C4-2B (cell line): Measurements from ENCODE around the gene SLC22A13.
"Not testable (repeated sequence)": the region's sequence is repeated elsewhere in the genome, so short reads cannot be mapped to it uniquely, and the experiment has no call there.

Experiments used
- H3K27ac ChIP-seq: fragments of 450-650 bp; 2 replicates; pipeline ENCODE4 v1.5.1; 2017
- ZFX ChIP-seq: fragments of 450-650 bp; IDR thresholded peaks from 2 replicates; pipeline ENCODE4 v1.6.1; 2017
- TF ChIP-seq, protein P1 (sequence below): fragments of 450-650 bp; conservative IDR thresholded peaks from 2 replicates; pipeline ENCODE4 v1.5.1; 2017; ENCODE audit warnings: mild to moderate bottlenecking

The SLC22A13 gene

DNA sequence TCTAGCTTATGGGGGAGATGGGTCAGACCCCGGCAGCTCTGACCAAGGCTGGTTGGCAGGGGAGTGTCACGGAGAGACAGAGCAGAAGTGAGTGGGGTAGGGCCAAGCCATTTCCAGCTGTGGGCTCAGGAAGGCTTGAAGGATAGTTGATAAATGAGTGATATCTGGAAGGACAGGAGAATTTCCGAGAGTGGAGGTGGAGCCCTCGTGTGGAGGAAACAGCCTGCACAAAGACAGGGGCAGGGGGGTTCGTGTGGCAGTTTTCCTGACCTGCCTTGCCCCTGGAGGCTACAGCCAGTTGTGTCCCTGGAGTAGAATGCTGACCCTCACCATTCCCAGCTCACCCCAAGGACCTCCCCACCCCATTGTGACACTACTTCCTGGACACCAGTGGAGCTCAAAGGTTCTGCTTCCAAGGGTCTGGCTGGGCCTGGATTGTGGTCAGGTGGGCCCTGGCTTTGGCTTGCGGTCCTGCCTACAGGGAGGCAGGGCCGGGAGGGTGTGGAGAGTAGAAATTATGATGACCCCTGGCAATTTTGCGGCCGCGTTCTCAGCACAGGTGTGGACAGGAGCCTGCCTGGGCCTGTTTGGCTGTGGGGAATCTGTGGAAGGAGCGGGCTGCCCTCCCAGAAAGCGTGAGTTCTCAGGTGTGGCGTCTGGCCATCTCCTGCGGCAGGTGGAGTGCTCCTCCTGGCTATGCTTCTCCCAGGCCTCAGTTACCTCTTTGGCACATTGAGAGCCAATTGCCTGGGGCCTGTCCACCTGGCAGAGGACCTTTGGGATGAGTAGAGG lies 16.5 kb downstream of the SLC22A13 start, which contains the start of gene SLC22A14:
SLC22A14 (plus strand) TSS at position 400 of the 792 bp plus-strand sequence. CDS start 23,733 bp downstream, outside the sequence.
- H3K27ac ChIP-seq = no peak within 1 kb of the TSS
- TF ChIP-seq ZFX = no peak
- TF ChIP-seq, protein P1, sequence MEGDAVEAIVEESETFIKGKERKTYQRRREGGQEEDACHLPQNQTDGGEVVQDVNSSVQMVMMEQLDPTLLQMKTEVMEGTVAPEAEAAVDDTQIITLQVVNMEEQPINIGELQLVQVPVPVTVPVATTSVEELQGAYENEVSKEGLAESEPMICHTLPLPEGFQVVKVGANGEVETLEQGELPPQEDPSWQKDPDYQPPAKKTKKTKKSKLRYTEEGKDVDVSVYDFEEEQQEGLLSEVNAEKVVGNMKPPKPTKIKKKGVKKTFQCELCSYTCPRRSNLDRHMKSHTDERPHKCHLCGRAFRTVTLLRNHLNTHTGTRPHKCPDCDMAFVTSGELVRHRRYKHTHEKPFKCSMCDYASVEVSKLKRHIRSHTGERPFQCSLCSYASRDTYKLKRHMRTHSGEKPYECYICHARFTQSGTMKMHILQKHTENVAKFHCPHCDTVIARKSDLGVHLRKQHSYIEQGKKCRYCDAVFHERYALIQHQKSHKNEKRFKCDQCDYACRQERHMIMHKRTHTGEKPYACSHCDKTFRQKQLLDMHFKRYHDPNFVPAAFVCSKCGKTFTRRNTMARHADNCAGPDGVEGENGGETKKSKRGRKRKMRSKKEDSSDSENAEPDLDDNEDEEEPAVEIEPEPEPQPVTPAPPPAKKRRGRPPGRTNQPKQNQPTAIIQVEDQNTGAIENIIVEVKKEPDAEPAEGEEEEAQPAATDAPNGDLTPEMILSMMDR = no peak; the same call in 1 of the 2 replicates

DNA sequence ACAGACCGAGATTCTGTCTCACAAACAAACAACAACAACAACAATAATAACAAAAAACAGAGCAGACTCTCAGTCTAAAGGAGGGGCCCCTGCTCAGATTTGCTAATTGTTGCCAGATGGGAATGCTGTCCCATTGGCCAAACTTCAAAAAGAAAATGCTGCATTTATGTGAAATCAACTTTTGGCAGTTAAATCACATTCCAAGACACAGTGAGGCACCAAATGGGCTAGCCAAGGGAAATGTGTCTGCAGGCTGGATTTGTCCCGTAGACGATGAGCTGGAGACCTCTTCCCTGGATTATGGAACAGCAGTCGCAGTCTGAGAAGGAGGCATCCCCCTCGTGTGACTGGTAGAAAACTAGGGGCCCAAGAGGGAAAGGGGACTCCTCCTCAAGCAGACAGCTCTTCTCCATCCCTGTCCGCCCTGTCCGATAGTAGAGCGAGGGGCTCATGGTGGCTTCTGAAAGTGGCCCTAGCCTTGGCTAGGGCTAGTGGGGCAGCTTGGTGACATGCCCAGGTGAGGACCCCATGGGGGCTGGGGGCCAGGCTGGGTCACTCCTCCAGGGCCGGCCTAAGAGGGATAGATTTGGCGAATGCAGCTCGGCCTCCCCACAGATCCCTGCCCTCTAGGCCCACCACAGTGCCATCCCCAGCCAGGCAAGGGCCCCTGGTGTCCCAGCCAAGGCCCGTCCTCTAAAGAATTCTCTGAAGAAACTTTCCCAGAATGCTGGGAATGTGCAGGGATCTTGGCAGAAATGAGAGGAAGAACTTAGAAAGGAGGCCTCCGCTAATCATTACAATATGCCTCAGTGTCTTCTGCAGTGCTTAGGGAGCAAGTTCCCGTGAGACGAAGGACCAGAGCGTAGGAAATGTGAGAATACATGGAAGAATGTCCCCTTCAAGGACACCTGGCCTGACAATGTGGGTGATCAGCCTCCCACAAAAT lies 18.5 kb downstream of the SLC22A13 start:
- H3K27ac ChIP-seq = no peak overlapping the region
- no peak for TF ChIP-seq ZFX
- TF ChIP-seq, protein P1 = no peak

DNA sequence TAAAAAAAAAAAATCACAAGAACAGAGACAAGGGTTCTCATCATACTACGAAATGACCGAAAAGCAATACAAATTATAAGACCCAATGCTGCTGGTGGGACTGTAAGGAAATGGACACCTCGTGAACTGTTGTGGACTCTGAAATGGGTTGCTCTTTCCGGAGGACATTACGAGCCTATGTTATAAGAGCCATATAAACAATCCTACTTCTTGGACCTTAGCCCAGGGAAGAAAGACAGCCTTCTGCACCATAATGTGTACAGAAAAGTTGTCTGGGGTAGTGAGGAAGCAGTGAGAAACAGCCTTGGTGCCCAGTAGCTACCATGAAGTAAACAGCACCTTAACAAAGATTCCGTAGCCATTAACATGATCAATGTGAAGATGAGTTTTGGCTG lies 19.1 kb downstream of the SLC22A13 start:
- H3K27ac ChIP-seq = no peak overlapping the region
- TF ChIP-seq ZFX = no peak
- TF ChIP-seq, protein P1 = no peak

DNA sequence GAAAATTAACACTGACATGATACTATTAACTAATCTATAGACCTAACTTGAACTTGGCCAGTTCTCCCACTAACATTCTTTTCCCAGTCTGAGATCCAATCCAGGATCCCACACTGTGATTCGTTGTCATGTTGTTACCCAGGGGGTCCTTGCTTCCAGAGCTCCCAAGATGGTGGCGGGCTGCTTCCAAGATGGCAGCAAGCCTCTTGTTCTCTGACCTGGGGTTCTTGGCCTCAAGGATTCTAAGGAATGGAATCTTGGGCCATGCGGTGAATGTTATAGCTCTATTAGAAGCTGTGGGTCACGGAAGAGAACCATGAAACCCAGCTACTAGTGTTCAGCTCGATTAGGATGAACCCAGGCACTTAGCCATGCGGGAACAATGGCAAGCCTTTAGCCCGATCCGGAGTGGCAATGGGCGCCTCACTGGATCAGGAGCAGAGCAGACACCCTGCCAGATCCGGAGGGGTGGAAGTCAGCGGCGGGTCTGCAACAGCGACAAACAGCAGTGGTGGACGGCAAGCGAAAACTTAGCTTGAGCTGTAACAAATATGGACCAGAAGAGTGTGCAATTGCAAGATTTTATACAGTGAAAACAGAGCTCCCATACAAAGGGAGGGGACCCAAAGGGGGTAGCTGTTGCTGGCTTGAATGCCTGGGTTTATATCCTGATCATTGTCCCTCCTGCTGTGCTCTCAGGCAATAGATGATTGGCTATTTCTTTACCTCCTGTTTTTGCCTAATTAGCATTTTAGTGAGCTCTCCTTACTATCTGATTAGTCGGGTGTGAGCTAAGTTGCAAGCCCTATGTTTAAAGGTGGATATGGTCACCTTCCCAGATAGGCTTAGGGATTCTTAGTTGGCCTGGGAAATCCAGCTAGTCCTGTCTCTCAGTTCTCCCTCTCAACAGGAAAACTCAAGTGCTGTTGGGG lies 23.9 kb downstream of the SLC22A13 start:
- not testable (repeated sequence) for H3K27ac ChIP-seq

DNA sequence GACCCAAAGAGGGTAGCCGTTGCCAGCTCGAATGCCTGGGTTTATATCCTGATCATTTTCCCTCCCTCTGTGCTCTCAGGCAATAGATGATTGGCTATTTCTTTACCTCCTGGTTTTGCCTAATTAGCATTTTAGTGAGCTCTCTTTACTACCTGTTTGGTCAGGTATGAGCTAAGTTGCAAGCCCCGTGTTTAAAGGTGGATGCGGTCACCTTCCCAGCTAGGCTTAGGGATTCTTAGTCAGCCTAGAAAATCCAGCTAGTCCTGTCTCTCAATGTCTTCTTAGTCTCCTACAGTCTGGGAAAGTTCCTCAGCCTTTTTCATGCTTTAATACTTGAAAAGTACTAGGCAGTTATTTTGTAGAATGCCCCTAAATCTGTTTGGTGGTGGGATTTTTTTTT lies 31.4 kb downstream of the SLC22A13 start:
- not testable (repeated sequence) for H3K27ac ChIP-seq

DNA sequence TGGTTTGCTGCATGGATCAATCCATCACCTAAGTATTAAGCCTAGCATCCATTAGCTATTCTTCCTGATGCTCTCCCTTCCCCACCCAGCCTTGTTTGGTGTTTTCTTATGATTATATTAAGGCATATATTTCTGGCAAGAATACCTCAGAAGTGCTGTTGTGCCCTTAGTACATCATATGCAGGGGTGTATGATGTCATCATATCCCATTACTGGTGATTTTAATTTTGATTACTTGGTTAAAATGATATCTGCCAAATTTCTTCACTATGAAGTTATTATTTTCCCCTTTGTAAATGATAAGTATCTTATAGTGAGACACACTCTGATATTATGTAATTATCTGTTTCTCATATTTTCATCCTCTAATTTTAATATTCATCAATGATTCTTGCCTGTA lies 31.9 kb downstream of the SLC22A13 start:
- H3K27ac ChIP-seq = no peak overlapping the region
- TF ChIP-seq, protein P1 = no peak
- no peak for TF ChIP-seq ZFX

DNA sequence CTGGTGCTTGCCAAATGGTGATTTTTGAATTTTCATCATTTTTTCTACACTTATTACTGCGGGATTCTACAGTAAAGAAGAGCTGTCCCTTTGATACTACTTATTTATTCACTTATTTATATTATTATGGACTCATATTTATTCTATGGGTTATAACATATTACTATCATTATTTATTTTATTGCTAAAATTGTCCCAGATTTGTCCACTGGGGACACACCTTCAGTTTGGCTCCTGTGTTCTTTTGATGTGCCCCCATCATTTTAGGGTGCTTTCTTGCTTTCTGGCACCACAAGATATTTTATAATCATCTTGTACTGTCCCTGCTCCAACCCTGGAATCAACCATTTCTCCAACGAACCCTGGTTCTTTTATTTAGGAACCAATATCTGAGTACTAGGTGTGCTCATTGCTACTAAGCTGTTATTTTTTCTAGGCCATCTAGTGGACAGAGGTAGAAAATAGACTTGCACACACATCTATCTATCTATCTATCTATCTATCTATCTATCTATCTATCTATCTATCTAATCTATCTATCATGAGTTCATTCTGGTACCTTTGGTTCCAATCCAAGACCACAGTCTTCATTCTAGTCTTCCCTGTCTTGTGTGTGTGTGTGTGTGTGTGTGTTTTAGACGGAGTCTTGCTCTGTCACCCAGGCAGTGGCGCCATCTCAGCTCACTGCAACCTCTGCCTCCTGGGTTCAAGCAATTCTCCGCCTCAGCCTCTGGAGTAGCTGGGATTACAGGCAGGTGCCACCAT lies 32.5 kb downstream of the SLC22A13 start:
- TF ChIP-seq ZFX = no peak
- TF ChIP-seq, protein P1 = peak; percentile 76
- no peak overlapping the region for H3K27ac ChIP-seq
